GM19395 (cell line): ENCODE results near the gene PRSS23.
"Not testable (repeated sequence)": the region's sequence is repeated elsewhere in the genome, so short reads cannot be mapped to it uniquely, and the experiment has no call there.

Experiments
- ATAC-seq: cut with Tn5 transposase; IDR thresholded peaks from one replicate; pipeline ENCODE4 v1.9.1; 2021; ENCODE audit warnings: mild to moderate bottlenecking, moderate library complexity; ENCODE audit not compliant: unreplicated experiment

Gene PRSS23, protein sequence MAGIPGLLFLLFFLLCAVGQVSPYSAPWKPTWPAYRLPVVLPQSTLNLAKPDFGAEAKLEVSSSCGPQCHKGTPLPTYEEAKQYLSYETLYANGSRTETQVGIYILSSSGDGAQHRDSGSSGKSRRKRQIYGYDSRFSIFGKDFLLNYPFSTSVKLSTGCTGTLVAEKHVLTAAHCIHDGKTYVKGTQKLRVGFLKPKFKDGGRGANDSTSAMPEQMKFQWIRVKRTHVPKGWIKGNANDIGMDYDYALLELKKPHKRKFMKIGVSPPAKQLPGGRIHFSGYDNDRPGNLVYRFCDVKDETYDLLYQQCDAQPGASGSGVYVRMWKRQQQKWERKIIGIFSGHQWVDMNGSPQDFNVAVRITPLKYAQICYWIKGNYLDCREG

DNA sequence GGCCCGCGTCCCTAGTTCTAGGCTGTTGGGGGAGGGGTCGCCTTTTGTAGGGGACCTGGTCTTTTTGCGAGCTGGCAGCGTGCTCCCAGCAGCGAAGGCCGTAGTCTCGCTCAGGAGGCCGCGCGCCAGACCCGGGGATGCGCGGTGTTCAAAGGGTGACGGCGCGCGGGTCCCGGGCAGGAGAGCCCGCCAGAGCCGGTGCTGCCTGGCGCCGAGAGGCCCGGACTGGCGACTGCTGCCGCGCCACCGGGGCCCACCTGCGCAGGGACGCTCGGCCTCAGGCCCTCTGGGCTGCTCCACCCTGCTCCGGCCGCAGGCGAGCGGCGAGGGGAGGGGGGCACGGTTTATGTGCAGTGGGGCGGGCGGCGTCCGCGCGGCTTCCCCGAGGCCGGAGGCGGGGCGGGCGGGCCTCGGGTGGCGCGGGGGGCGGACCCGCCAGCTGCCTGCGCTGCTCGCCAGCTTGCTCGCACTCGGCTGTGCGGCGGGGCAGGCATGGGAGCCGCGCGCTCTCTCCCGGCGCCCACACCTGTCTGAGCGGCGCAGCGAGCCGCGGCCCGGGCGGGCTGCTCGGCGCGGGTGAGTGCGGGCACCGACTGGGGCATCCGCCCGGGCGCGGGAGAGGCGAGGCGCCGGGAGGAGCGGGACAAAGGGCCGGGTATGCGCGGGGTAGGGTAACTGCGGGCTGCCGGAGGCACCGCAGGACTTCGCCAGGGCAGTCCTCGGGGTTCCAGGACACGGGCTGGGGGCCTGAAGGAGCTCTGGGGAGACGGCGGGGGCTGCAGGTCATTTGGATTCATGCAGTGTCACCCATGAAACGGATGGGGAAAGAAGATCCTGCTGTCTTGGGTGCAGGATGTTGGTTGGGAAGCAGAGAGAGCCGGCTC, at the start of gene PRSS23:
Gene PRSS23 (plus strand): TSS at position 467 of the 884 bp plus-strand sequence. CDS start 7,102 bp downstream, outside the sequence.
- peak; percentile 46 for ATAC-seq

DNA sequence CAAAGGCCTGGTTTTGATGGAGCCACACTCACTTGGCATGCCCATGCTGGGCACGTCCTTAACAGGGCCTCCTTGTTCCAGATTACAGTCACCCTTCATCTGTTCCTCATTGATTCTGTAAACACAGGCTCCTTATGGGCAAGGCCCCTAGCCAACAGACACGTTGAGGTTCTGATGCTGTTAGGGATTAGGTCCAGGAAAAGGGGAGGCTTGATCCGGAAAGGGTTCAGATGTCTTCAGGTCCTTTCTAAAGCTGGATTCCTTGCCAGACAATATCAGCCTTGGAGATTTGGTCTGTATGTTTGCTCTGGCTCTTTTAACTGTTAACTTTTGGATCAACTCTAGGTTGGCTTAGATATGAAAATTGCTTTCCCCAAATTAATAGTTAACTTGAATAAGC, 46.9 kb upstream of the PRSS23 start:
- ATAC-seq: no peak

DNA sequence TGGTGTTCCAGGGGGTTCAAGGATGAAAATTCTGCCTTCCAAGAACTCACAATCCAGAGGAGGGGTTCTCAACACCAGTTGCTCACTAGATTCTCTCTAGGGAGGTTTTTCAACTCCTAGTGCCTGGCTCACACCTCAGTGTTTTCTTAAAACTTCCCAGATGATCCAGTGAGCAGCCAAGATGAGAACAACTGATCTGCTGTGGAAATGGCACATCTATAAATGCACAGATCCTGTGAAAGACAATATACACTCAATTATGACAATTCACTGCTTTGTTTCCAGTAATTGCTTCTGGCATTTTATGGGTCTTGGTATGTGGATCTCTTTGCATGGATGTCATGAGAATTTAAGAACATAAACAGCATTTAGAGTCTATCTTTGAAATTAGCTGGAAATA, 45.2 kb upstream of the PRSS23 start:
- no peak for ATAC-seq

DNA sequence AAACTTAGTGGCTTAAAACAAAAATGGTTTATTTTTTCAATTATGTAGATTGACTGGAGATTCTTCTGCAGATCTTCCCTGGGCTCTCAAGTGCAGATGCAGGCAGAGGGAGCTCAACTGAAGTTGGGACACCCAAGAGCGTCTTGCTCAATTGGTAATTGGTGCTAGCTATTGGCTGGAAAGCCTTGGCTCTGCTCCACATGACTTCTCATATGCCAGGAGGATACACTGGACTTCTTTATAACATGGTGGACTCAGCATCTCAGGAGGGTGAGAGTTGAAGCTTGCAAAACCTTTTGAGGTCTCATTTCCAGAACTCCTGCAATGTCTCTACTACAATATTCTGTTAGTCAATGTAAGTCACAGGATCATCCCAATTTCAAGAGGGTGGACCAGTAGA, 42.2 kb upstream of the PRSS23 start:
- no peak for ATAC-seq

DNA sequence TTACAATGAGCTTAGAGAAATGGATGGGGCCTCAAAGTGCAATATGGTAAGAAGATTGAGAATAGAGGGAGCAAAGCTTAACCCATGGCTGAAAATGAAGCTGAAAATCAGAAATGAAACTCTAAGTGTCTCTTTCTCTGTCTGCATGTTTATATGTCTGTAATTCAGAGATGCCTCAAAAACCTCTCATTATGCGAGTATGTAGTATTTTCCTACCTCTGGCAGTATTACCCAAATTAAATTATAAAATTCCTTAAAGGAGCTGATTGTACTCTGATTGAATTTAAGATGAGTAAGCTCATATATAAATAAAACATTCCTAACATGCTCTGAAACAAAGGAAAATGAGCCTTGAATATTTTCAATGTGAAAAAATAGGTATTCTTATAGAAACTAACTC, 39.8 kb upstream of the PRSS23 start:
- no peak for ATAC-seq

DNA sequence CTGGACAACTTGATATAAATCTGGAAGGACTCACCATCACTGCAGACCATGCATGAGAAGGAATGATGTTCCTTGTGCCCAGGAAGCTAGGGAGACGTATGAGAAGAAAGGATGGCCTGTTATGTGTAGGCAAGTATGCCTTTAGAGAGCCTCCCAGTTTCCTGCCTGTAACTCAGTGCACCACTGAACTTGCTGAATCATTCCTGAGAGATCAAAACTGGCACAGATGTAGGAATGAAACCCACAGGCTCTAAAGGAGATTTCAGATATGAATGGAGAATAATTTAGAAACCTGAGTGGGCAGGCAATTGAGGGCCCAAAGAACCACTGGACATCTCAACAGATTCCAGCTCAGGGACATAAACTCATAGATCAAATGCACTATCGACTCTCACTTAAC, 38.4 kb upstream of the PRSS23 start:
- ATAC-seq: no peak

DNA sequence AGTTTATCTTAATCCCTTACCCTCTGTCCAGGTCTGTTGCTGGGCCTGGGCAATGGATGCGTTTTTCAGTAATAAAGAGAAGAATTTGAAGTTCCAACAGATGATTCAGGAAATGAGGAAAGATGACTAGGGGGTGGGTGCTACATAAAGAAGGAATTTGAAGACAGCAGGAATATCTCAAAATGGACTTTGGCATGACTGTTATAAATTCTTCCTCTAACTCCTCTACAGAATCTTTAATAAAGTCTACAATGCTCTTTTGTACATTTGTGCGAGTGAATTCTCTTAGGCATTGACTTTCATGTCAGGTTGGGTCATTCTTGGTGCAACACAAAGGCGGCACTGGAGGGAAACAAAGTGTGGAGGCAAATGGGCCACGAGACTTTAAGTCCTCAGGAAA, 35.1 kb upstream of the PRSS23 start:
- no peak for ATAC-seq

DNA sequence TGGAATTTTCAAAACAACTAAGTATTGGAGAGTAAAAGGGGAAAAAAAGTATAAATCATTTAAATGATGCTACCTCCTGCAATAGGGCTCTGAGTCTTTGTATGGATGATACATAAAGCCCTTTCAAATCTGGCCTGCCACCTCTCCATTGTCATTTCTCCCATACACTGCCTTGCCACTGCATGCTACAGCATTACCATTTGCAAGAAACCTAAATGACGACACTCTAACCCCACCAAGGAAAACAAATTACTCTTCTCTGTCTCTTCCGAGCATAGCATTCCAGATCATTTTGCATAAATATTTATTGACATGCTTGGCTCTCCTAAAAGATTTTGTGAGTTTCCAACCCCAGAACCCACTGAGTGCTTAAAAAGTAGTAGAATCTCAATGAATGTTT, 34.5 kb upstream of the PRSS23 start:
- ATAC-seq: no peak

DNA sequence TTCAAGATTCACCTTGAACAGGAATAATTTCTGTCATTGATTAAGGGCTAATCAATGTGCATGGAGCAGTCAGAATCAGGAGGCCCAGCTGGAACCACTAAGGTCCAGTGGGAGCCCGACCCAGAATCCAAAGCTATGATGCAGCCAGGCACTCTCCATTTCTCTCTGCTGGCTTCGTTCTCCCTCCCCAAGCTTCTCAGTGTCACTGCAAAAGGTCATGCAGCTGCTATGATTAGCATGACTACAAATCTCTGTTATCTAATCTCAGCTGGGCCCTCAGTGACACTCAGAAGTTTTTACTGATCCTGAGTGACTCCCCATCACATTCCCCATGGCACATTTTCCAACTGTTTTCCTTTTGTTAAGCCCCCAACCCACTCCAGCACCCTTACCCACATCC, 31.1 kb upstream of the PRSS23 start:
- ATAC-seq: no peak

DNA sequence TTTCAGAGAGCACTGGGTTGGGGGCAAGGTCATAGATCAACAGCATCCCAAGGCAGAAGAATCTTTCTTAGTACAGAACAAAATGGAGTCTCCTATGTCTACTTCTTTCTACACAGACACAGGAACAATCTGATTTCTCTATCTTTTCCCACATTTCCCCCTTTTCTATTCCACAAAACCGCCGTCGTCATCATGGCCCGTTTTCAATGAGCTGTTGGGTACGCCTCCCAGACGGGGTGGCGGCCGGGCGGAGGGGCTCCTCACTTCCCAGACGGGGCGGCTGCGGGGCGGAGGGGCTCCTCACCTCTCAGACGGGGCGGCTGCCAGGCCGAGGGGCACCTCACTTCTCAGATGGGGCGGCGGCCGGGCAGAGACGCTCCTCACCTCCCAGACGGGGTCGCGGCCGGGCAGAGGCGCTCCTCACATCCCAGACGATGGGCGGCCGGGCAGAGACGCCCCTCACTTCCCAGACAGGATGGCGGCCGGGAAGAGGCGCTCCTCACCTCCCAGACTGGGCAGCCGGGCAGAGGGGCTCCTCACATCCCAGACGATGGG, 29.8 kb upstream of the PRSS23 start:
- not testable (repeated sequence) for ATAC-seq

DNA sequence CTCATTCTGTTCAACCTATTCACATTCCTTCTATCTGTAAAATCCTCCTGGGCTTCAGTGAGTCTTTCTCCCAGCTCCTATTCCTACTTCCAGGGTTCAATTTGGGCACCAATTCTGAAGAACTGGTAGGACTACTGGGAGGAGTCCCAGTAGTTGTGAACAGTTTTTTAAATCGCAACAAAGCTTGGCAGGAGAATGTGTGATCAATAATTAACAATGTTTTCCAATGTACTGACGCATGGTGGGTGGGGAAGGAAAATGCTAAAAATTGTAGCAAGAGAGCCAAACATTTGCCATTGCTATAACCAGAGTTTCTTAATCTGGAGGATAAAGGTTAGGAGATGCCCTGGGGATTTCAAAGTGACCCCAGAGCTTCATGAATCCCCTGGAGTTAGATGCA, 27.3 kb upstream of the PRSS23 start:
- no peak for ATAC-seq

DNA sequence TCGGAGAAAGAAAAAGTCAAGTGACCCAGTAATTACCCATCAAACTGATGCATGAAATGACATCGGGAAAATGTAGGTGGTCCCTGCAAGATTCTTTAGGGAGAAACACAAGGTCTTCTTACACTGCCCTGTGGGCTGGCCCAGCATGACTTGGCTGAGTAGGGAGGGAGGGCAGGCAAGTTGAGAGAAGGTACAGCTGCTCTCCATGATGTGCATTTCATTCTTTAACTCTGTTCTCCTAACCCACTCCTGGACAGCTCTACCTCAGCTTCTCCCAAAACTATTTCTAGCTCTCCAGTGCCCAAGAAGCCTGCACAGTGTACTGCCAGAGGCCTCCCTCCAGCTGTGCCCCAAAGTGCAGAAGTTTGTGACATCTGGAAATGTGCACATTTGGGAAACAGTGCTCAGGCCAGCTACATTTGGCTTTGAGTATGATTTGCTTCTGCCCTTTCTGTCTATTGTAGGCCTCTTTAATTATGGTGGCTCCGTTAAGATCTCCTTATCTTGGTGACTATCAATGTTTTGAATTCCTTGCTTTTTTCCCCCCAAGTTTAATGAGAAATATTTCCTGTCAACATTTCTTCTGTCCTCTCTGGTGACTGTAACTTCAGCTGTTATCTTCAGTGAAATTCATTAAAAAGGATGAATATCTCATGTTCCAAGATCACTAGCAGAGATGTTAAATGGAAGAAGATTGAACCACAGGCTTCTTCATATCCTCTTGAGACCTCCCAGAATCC, 26.7 kb upstream of the PRSS23 start:
- ATAC-seq: no peak

DNA sequence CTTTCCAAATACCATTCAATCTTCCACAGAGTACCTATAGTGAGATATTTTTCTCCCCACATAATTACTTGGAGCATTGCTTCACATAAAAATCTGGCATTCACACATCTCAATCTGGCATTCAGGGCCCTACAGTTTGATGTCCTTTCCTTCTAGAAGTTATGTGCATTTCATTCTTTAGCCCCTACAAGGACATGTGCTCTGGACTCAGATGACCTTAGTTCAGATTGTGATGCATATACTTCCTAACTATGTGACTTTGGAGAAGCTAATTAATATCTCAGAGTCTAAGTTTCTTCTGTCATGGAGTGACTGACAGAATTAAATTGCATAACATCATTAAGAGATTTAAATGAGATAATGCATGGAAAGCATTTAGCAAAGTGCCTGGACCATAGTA, 25.9 kb upstream of the PRSS23 start:
- ATAC-seq: no peak

DNA sequence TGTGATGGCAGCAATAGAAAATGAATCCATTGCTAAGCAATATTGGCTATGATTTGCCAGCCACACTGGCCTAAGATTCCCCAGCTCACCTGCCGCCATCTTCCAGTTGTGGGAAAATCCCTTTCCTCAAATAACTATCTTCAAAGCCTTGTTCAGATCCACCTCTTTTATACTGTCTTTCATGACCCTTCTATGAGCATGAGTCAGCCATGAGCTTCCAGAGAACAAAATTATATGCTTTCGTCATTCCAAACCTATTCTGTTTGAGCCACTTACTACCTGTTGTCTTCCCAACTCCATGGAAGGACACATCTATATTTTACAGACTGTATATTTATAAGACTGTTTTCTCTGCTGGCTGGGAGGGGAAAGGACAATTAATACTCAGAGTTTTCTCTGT, 25.0 kb upstream of the PRSS23 start:
- no peak for ATAC-seq

DNA sequence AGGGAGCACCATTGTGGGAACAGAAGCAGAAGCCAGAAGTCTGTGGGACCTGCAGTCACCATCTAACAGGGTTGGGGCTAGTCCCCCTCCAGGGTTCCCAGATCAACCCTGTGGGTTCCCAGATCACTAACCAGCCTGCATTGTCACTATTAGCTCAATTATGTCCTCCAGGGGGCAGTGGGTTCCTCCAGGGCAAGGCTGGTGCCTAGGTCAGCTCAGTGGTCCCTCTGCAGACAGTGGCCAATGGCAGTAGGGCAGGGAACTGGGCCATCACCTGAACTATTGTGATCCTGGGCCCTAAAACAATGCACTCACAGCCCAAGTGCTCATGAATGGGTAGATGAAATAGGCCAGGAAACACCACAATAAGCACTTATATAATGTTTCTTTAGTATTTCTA, 18.8 kb upstream of the PRSS23 start:
- ATAC-seq: no peak

DNA sequence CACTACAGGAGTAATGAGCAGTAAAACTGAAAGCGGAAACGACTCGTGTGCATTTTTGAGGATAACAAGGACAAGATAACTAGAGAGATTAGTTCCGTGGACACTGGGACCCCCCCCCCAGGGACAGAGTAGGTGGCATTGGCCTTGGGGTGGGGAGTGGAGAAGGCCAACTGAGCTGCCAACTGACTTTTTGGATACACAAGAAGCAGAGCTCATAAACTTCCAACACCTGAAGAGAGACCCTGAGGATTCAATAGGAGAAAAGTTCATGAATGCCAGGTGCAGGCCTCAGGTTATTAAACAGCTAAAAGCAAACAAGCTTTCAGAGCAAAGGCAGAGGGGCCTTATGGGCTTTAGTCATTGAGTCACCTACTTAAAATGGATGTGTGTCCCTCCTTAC, 17.6 kb upstream of the PRSS23 start:
- no peak for ATAC-seq

DNA sequence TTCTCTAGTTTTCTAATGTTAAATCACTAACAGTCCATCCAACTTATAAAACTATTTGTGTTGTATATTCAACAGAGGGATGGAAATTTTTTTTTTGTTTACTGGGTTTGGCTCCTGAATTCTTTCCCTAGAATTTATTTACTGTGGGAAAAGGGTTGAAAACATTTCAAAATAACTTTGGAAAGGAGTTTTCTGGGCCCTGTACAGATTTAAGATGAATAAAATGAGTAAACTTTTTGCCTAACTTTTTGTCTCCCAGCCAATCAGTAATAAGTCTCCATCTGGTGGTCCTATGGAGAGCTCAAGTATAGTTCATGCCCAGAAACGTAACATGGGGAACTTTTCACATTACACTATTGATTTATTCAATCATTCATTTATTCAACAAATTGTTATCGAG, 16.7 kb upstream of the PRSS23 start:
- no peak for ATAC-seq

DNA sequence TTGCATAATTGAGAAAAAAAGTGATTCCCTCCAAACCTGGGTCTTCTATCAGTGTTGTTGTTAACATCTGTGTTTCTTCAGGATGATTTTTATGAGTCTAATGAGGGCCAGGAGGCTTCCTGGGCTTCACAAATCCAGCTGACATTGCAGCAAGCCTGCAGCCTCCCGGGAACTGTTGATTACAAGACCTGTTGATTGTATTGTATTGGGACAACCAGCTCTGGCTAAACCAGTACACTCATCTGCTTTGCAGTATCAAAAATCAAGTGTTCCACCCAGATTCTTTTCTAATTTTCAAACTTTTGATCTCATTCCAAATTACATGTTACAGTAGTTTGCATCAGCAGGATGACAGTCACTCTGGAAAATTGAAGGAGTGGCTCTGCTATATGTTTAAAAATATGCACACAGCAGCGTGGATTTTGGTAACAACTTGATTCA, 16.1 kb upstream of the PRSS23 start:
- no peak for ATAC-seq

DNA sequence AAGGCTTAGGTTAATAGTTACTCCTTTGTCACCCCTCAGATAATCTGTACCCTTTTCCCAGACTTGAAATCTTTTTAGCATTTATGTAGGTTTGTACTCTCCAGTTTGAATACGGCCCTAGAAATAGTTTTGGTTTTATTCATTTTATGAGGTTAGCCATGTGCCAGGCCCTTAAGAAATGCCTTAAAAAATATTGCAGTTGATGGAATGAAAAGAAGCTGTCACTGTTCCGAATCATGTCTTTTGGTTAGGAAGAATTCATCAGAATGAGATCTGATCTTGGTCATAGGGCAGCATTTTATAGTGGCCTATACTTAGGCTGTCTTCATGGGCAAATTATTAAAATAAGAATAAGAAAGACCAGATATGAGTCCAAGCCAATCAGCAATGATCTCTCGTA, 14.8 kb upstream of the PRSS23 start:
- no peak for ATAC-seq

DNA sequence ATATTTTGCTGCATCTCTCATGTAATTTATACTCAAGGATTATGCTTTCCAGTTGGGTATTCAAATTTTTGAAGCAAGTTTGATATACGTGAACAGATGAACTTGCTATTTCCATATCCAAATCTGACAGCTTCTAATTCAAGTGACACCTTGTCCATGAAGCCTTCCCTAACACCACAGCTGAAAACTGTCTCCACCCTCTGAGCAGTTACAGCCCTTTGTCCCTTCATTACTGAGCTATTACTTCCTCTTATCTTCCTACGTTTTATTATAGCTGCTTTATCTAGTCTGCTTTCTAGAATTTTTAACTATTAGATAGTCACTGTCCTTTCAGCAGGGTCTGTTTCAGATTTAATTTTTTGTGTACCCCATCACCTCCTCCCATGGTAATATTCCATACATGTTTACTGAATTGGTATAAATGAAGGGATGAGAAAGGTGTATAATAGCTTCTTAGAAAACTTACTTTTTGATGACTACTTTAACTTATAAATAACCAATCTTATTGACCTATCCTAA, 13.3 kb upstream of the PRSS23 start:
- ATAC-seq: no peak

DNA sequence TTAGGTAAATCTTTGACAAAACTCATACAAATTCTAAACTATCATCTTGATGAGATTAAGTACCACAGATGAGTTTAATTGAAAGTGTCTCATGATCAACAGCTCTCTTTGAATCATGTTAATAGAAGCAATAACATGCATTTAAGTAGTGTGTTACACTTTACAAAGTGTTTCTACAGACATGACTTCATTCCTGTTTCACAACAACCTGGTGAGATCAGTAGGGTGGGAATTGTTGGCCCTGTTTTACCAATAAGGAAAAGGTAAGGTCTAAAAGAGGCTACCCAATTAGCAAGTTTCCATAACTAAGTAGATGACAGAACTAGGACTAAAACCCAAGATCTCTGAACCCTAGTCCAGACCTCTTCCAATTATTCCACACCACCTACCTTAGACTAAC, 12.7 kb upstream of the PRSS23 start:
- ATAC-seq: no peak
